Transverse colon (tissue), 4 donors: ENCODE measurements around the gene BIRC6.

Source experiments
- EP300 ChIP-seq: sonication (generic); formaldehyde crosslinking; IDR thresholded peaks from one replicate; pipeline ENCODE4 v1.6.1; 2017; ENCODE audit warnings: antibody characterized with exemption, low read depth
- POLR2A ChIP-seq: fragments of 450-650 bp; IDR thresholded peaks from one replicate; pipeline ENCODE4 v1.6.1; 2016; ENCODE audit warnings: antibody characterized with exemption, mild to moderate bottlenecking, moderate library complexity
- POLR2AphosphoS5 ChIP-seq, 3 donors: sonication (generic); formaldehyde crosslinking; IDR thresholded peaks; one replicate each; pipeline ENCODE4 v1.6.1; 2016; ENCODE audit warnings: antibody characterized with exemption in 3 of 3
- TF ChIP-seq, protein P1 (sequence below), 5 experiments: fragments of 200-600 bp in 3 of 5; fragments of 450-650 bp in 2 of 5; sonication (generic) in 3 of 5; IDR thresholded peaks; 1 replicate in 2 of 5; 2 replicates in 3 of 5; pipeline ENCODE4 v1.5.1; 2016 to 2017; ENCODE audit warnings: antibody characterized with exemption in 5 of 5, inconsistent platforms in 3 of 5, mild to moderate bottlenecking in 2 of 5, moderate library complexity in 1 of 5

DNA sequence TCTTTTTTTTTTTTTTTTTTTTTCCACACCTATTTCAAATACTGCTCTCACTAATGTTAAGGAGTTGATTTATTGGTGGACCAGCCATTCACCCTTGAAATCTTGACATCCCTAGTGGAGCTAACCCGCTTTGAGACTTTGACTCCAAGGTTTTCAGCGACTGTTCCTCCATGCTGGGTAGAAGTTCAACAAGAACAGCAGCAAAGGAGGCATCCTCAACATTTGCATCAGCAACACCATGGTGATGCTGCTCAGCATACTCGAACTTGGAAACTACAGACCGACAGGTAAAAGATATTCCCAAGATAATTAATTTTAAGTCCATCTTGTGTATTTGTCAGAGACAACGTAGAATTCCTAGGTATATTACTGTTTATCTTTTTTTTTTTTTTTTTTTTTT, 74.0 kb downstream of the BIRC6 start:
- TF ChIP-seq, protein P1, sequence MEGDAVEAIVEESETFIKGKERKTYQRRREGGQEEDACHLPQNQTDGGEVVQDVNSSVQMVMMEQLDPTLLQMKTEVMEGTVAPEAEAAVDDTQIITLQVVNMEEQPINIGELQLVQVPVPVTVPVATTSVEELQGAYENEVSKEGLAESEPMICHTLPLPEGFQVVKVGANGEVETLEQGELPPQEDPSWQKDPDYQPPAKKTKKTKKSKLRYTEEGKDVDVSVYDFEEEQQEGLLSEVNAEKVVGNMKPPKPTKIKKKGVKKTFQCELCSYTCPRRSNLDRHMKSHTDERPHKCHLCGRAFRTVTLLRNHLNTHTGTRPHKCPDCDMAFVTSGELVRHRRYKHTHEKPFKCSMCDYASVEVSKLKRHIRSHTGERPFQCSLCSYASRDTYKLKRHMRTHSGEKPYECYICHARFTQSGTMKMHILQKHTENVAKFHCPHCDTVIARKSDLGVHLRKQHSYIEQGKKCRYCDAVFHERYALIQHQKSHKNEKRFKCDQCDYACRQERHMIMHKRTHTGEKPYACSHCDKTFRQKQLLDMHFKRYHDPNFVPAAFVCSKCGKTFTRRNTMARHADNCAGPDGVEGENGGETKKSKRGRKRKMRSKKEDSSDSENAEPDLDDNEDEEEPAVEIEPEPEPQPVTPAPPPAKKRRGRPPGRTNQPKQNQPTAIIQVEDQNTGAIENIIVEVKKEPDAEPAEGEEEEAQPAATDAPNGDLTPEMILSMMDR (IDR thresholded peaks at IDR 0.05) = no peak
- no peak for TF ChIP-seq POLR2A
- no peak for TF ChIP-seq EP300
- TF ChIP-seq POLR2AphosphoS5 (IDR thresholded peaks at IDR 0.05) = no peak
